Activated T-cell treated with anti-CD3 and anti-CD28 coated beads, Interleukin-2, amount 50 U/mL, for 72 hours (primary cell): ENCODE measurements around the gene MCUB. TPM values are rescaled to one million over a fixed set of nuclear protein-coding genes. Genes with fewer than 3 reads are reported as not detected.

ENCODE experiments used
- ATAC-seq, 2 donors: fragments of 150-1000 bp; cut with Tn5 transposase; replicated peaks in 1 of 2; 2 replicates each; pipeline ENCODE4 v1.10.0; 2021; ENCODE audit warnings: moderate library complexity in 2 of 2, mild to moderate bottlenecking in 1 of 2
- DNase-seq, 2 donors: peaks; one replicate each; pipeline ENCODE4 v3.0.0; 2021 to 2022; ENCODE audit warnings: mixed read lengths in 1 of 2
- H3K27ac Mint-ChIP-seq: one replicate; pipeline ENCODE4 v1.8.0; 2022; ENCODE audit warnings: mild to moderate bottlenecking, moderate library complexity, mixed read lengths
- H3K27me3 Mint-ChIP-seq: one replicate; pipeline ENCODE4 v1.8.0; 2022; ENCODE audit warnings: low read depth, mixed read lengths
- H3K36me3 Mint-ChIP-seq, 2 donors: one replicate each; pipeline ENCODE4 v1.8.0; 2022; ENCODE audit warnings: mixed read lengths in 2 of 2, mild to moderate bottlenecking in 1 of 2; ENCODE audit not compliant: insufficient read depth in 2 of 2
- H3K4me1 Mint-ChIP-seq: one replicate; pipeline ENCODE4 v1.8.0; 2022; ENCODE audit warnings: low read depth, mixed read lengths
- H3K4me3 Mint-ChIP-seq, 2 donors: one replicate each; pipeline ENCODE4 v1.8.0; 2022; ENCODE audit warnings: mild to moderate bottlenecking in 2 of 2, mixed read lengths in 2 of 2, moderate library complexity in 2 of 2
- H3K9me3 Mint-ChIP-seq, 2 donors: one replicate each; pipeline ENCODE4 v1.8.0; 2022; ENCODE audit warnings: mixed read lengths in 2 of 2
- total RNA-seq, 2 donors: library from RNA; stranded (reverse); gene quantifications; one replicate each; pipeline ENCODE4 v1.2.3, GENCODE V29; 2022

The MCUB gene
- total RNA-seq, 2 donors from 2014 or later = 43.8 to 52.0 TPM

- H3K27me3 Mint-ChIP-seq = no peaks in the 10 kb centered on the region
- peak within 1 kb of the TSS; percentile 95 to 98 for H3K4me3 Mint-ChIP-seq
- H3K36me3 Mint-ChIP-seq = peaks cover 2 to 3% of the 10 kb centered on the region in 2 donors
- DNase-seq (peak; percentile 76 to 79), ATAC-seq (peak; percentile 78 to 81)
- H3K4me1 Mint-ChIP-seq = peaks cover 38% of the 10 kb centered on the region
- H3K9me3 Mint-ChIP-seq = no peaks in the 10 kb centered on the region
- peak within 1 kb of the TSS; percentile 91 for H3K27ac Mint-ChIP-seq
Observed at GRCh38 chr4:109702950-109703663, 143.1 kb downstream of the MCUB start, which contains the start of gene CASP6. CASP6 (minus strand) TSS chr4:109703445; CDS start chr4:109703395, 50 bp downstream.

GRCh38 chr4:109703664-109704361 is 143.8 kb downstream of the MCUB start:
- Mint-ChIP-seq H3K36me3 (peaks cover 2 to 3% of the 10 kb centered on the region in 2 donors), H3K27ac (peak overlapping the region; percentile 91), H3K27me3 (no peaks in the 10 kb centered on the region), H3K4me3 (peak overlapping the region; percentile 95 to 98), H3K9me3 (no peaks in the 10 kb centered on the region), H3K4me1 (peaks cover 31% of the 10 kb centered on the region)
- no peak for ATAC-seq
- DNase-seq = no peak

GRCh38 chr4:109708435-109708834 is 148.4 kb downstream of the MCUB start:
- no peak overlapping the region for H3K4me3 Mint-ChIP-seq
- DNase-seq (no peak), ATAC-seq (no peak)
- peaks cover 2 to 4% of the 10 kb centered on the region in 2 donors for H3K36me3 Mint-ChIP-seq
- peaks cover 14% of the 10 kb centered on the region for H3K4me1 Mint-ChIP-seq
- H3K27me3 Mint-ChIP-seq = no peaks in the 10 kb centered on the region
- H3K9me3 Mint-ChIP-seq = no peaks in the 10 kb centered on the region
- H3K27ac Mint-ChIP-seq = no peak overlapping the region

GRCh38 chr4:109708990-109709389 is 148.9 kb downstream of the MCUB start:
- H3K9me3 Mint-ChIP-seq = no peaks in the 10 kb centered on the region
- no peaks in the 10 kb centered on the region for H3K27me3 Mint-ChIP-seq
- DNase-seq (no peak), ATAC-seq (no peak)
- H3K4me1 Mint-ChIP-seq = peaks cover 9% of the 10 kb centered on the region
- H3K36me3 Mint-ChIP-seq = peaks cover under 1 to 4% of the 10 kb centered on the region in 2 donors
- H3K27ac Mint-ChIP-seq = no peak overlapping the region
- no peak overlapping the region for H3K4me3 Mint-ChIP-seq

GRCh38 chr4:109713500-109713899 is 153.5 kb downstream of the MCUB start:
- H3K4me1 Mint-ChIP-seq = peaks cover 6% of the 10 kb centered on the region
- ATAC-seq (no peak), DNase-seq (no peak)
- no peak overlapping the region for H3K27ac Mint-ChIP-seq
- H3K36me3 Mint-ChIP-seq = peaks cover 0 to 13% of the 10 kb centered on the region in 2 donors
- no peak overlapping the region for H3K4me3 Mint-ChIP-seq
- H3K9me3 Mint-ChIP-seq = no peaks in the 10 kb centered on the region
- H3K27me3 Mint-ChIP-seq = no peaks in the 10 kb centered on the region

- peaks cover 0 to 9% of the 10 kb centered on the region in 2 donors for H3K36me3 Mint-ChIP-seq
- H3K27ac Mint-ChIP-seq = no peak overlapping the region
Observed at GRCh38 chr4:109718759-109719158, 158.7 kb downstream of the MCUB start.

GRCh38 chr4:109719604-109720003 is 159.6 kb downstream of the MCUB start:
- Mint-ChIP-seq H3K36me3 (peaks cover 0 to 9% of the 10 kb centered on the region in 2 donors), H3K27ac (no peak overlapping the region), H3K4me1 (no peaks in the 10 kb centered on the region), H3K4me3 (no peak overlapping the region), H3K27me3 (no peaks in the 10 kb centered on the region), H3K9me3 (no peaks in the 10 kb centered on the region)
- ATAC-seq (no peak), DNase-seq (no peak)

More at GRCh38 chr4:109718759-109719158, 158.7 kb downstream of the MCUB start:
- ATAC-seq = no peak
- no peak for DNase-seq
- Mint-ChIP-seq H3K4me3 (no peak overlapping the region), H3K9me3 (no peaks in the 10 kb centered on the region), H3K4me1 (no peaks in the 10 kb centered on the region), H3K27me3 (no peaks in the 10 kb centered on the region)

- Mint-ChIP-seq H3K4me1 (peaks cover 4% of the 10 kb centered on the region), H3K36me3 (peaks cover 0 to 14% of the 10 kb centered on the region in 2 donors), H3K27me3 (no peaks in the 10 kb centered on the region), H3K27ac (no peak overlapping the region), H3K9me3 (no peaks in the 10 kb centered on the region), H3K4me3 (no peak overlapping the region)
- ATAC-seq (no peak), DNase-seq (no peak)
Observed at GRCh38 chr4:109721033-109721432, 161.0 kb downstream of the MCUB start.

GRCh38 chr4:109722357-109722756 is 162.3 kb downstream of the MCUB start:
- no peak overlapping the region for H3K4me3 Mint-ChIP-seq
- DNase-seq = no peak
- H3K9me3 Mint-ChIP-seq = no peaks in the 10 kb centered on the region
- no peak for ATAC-seq
- H3K4me1 Mint-ChIP-seq = peaks cover 10% of the 10 kb centered on the region
- H3K27me3 Mint-ChIP-seq = no peaks in the 10 kb centered on the region
- peaks cover 0 to 7% of the 10 kb centered on the region in 2 donors for H3K36me3 Mint-ChIP-seq
- H3K27ac Mint-ChIP-seq = no peak overlapping the region

- no peak overlapping the region for H3K4me3 Mint-ChIP-seq
- H3K27ac Mint-ChIP-seq = no peak overlapping the region
- no peaks in the 10 kb centered on the region for H3K9me3 Mint-ChIP-seq
- no peaks in the 10 kb centered on the region for H3K27me3 Mint-ChIP-seq
- H3K36me3 Mint-ChIP-seq = peaks cover 0 to 7% of the 10 kb centered on the region in 2 donors
- DNase-seq (no peak), ATAC-seq (no peak)
- peaks cover 15% of the 10 kb centered on the region for H3K4me1 Mint-ChIP-seq
Observed at GRCh38 chr4:109723110-109723509, 163.1 kb downstream of the MCUB start.

GRCh38 chr4:109728385-109728784 is 168.3 kb downstream of the MCUB start:
- no peak for ATAC-seq
- no peak for DNase-seq
- H3K27me3 Mint-ChIP-seq = no peaks in the 10 kb centered on the region
- peaks cover 0 to 7% of the 10 kb centered on the region in 2 donors for H3K36me3 Mint-ChIP-seq
- no peak overlapping the region for H3K27ac Mint-ChIP-seq
- H3K4me3 Mint-ChIP-seq = peak overlapping the region; percentile 88 to 89
- no peaks in the 10 kb centered on the region for H3K9me3 Mint-ChIP-seq
- peaks cover 28% of the 10 kb centered on the region for H3K4me1 Mint-ChIP-seq

GRCh38 chr4:109729117-109729717 is 169.2 kb downstream of the MCUB start:
- no peak for DNase-seq
- ATAC-seq = no peak
- Mint-ChIP-seq H3K27ac (no peak overlapping the region), H3K4me3 (peak overlapping the region; percentile 88 to 89), H3K36me3 (peaks cover 0 to 7% of the 10 kb centered on the region in 2 donors), H3K4me1 (peaks cover 28% of the 10 kb centered on the region), H3K27me3 (no peaks in the 10 kb centered on the region), H3K9me3 (no peaks in the 10 kb centered on the region)
